ENCODE data around the gene SVBP.

Gene SVBP

DNA sequence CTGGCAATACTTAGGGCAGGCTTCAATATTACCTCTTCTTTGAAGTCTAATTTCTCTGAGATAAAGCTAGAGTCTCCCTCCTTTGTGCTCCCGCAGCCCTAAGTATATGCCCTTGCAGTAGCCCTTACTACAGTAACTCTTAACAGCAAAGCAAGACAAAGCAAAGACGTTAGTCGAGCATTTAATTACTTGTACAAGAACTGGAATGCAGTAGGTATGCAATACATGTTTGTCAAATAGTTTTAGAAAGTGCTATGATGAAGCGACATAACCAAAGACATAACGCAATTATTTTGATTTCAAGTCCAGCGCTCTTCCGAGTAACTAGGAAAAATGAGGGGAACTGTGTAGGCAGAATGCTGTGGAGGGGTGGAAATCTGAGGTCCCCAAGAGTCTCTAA is 51.9 kb downstream of the SVBP start:
- Histone ChIP-seq H3K9me2 (replicated peaks; ENCODE audit: insufficient read depth, low read length) (no peaks in the 10 kb centered on the region), H3F3A (ENCODE audit: insufficient read depth) (no peaks in the 10 kb centered on the region), H3K9me3 (ENCODE audit: insufficient read depth, low read length) (no peaks in the 10 kb centered on the region), H2AFZ (ENCODE audit: low read depth, low read length, severe bottlenecking) (no peak overlapping the region), H3K27ac (ENCODE audit: low read depth, low read length) (no peak overlapping the region), H3K79me2 (ENCODE audit: insufficient read depth, low read length) (peaks cover 42% of the 10 kb centered on the region), H3K9ac (ENCODE audit: low read length) (no peak overlapping the region), H3K27me3 (ENCODE audit: low read length) (no peaks in the 10 kb centered on the region), H4K20me1 (ENCODE audit: low read depth, low read length) (peaks cover 4% of the 10 kb centered on the region; the same call in 1 of the 2 replicates), H3K36me3 (ENCODE audit: low read length) (no peaks in the 10 kb centered on the region), H3K4me3 (ENCODE audit: insufficient read depth, low read length, poor library complexity, severe bottlenecking) (peak overlapping the region; percentile 77), H3K4me2 (ENCODE audit: low read depth, low read length, poor library complexity, severe bottlenecking) (peak overlapping the region; percentile 68)
- TF ChIP-seq, protein P1, sequence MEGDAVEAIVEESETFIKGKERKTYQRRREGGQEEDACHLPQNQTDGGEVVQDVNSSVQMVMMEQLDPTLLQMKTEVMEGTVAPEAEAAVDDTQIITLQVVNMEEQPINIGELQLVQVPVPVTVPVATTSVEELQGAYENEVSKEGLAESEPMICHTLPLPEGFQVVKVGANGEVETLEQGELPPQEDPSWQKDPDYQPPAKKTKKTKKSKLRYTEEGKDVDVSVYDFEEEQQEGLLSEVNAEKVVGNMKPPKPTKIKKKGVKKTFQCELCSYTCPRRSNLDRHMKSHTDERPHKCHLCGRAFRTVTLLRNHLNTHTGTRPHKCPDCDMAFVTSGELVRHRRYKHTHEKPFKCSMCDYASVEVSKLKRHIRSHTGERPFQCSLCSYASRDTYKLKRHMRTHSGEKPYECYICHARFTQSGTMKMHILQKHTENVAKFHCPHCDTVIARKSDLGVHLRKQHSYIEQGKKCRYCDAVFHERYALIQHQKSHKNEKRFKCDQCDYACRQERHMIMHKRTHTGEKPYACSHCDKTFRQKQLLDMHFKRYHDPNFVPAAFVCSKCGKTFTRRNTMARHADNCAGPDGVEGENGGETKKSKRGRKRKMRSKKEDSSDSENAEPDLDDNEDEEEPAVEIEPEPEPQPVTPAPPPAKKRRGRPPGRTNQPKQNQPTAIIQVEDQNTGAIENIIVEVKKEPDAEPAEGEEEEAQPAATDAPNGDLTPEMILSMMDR (IDR thresholded peaks at IDR 0.05; ENCODE audit: insufficient read depth, low read length, poor library complexity, severe bottlenecking) = no peak
- TF ChIP-seq EZH2phosphoT487 (conservative IDR thresholded peaks at IDR 0.05; ENCODE audit: low read length) = no peak

DNA sequence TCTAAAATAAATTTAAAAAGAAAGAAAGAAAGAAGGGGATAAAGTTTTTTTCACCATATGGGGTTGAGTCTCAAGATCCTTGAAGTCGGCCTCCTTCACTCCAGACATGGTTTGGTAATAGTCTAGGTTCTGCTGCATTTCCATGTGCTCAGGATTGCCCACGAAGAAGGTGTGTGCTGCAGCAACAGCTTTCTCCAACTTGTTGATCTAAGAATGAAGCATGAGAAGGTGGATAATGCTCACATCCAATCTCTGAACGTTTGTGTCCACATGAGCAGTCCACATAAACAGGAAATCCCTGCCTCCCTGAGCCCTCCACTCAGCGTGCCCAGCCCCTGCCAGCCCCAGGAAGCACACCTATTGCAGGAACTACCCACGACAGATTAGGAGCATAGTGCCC is 54.9 kb downstream of the SVBP start:
- Histone ChIP-seq H3K4me2 (ENCODE audit: low read depth, low read length, poor library complexity, severe bottlenecking) (no peak overlapping the region), H4K20me1 (ENCODE audit: low read depth, low read length) (peaks cover 4% of the 10 kb centered on the region; the same call in 1 of the 2 replicates), H3K27ac (ENCODE audit: low read depth, low read length) (no peak overlapping the region), H3K9me3 (ENCODE audit: insufficient read depth, low read length) (no peaks in the 10 kb centered on the region), H3K36me3 (ENCODE audit: low read length) (peaks cover 4% of the 10 kb centered on the region), H3K4me3 (ENCODE audit: insufficient read depth, low read length, poor library complexity, severe bottlenecking) (no peak overlapping the region), H3K27me3 (ENCODE audit: low read length) (no peaks in the 10 kb centered on the region), H3F3A (ENCODE audit: insufficient read depth) (0 out of 2 replicates have a peak, but pooled peaks cover 3% of the 10 kb centered on the region), H3K79me2 (ENCODE audit: insufficient read depth, low read length) (peaks cover 18% of the 10 kb centered on the region; the same call in 1 of the 2 replicates), H3K9ac (ENCODE audit: low read length) (no peak overlapping the region), H2AFZ (ENCODE audit: low read depth, low read length, severe bottlenecking) (no peak overlapping the region), H3K9me2 (replicated peaks; ENCODE audit: insufficient read depth, low read length) (no peaks in the 10 kb centered on the region)
- TF ChIP-seq EZH2phosphoT487 (conservative IDR thresholded peaks at IDR 0.05; ENCODE audit: low read length) = no peak
- TF ChIP-seq, protein P1 (IDR thresholded peaks at IDR 0.05; ENCODE audit: insufficient read depth, low read length, poor library complexity, severe bottlenecking) = no peak

GRCh38 chr1:42761567-42761966 is 55.6 kb downstream of the SVBP start:
- Histone ChIP-seq H4K20me1 (ENCODE audit: low read depth, low read length) (peaks cover 4% of the 10 kb centered on the region; the same call in 1 of the 2 replicates), H3F3A (ENCODE audit: insufficient read depth) (0 out of 2 replicates have a peak, but pooled peaks cover 3% of the 10 kb centered on the region), H3K9me3 (ENCODE audit: insufficient read depth, low read length) (no peaks in the 10 kb centered on the region), H3K27me3 (ENCODE audit: low read length) (no peaks in the 10 kb centered on the region), H3K79me2 (ENCODE audit: insufficient read depth, low read length) (peaks cover 17% of the 10 kb centered on the region; the same call in 1 of the 2 replicates), H2AFZ (ENCODE audit: low read depth, low read length, severe bottlenecking) (no peak overlapping the region), H3K27ac (ENCODE audit: low read depth, low read length) (no peak overlapping the region), H3K4me3 (ENCODE audit: insufficient read depth, low read length, poor library complexity, severe bottlenecking) (no peak overlapping the region), H3K9ac (ENCODE audit: low read length) (no peak overlapping the region), H3K9me2 (replicated peaks; ENCODE audit: insufficient read depth, low read length) (no peaks in the 10 kb centered on the region), H3K4me2 (ENCODE audit: low read depth, low read length, poor library complexity, severe bottlenecking) (no peak overlapping the region), H3K36me3 (ENCODE audit: low read length) (peaks cover 4% of the 10 kb centered on the region)
- TF ChIP-seq, protein P1 (IDR thresholded peaks at IDR 0.05; ENCODE audit: insufficient read depth, low read length, poor library complexity, severe bottlenecking) = no peak
- TF ChIP-seq EZH2phosphoT487 (conservative IDR thresholded peaks at IDR 0.05; ENCODE audit: low read length) = no peak

All from SU-DHL-6 (cell line).